Endothelial cell of umbilical vein (primary cell): Measurements from ENCODE around the gene CORO7. TPM values are rescaled to one million over a fixed set of nuclear protein-coding genes. Genes with fewer than 3 reads are reported as not detected.
A peak's percentile ranks its signal among the peaks of the same experiment; 100 is the strongest.

Experiments
- BruUV-seq: library from RNA; stranded (reverse); fragments of 400-500 nt; replicated peaks from 2 replicates; lab custom pipeline; 2021; lab: Mats Ljungman, UMichigan
- CTCF ChIA-PET: fragments of 300-600, 350-600 bp; sonication (Branson Sonifier 250); formaldehyde crosslinking; loops from one replicate; lab custom pipeline; 2021; ENCODE audit warnings: antibody characterized with exemption, inconsistent platforms; lab: Charles Lee
- POLR2A ChIA-PET: fragments of 300-600, 350-600 bp; sonication (Branson Sonifier 250); formaldehyde crosslinking; loops from one replicate; lab custom pipeline; 2021; ENCODE audit warnings: antibody characterized with exemption, inconsistent platforms; lab: Charles Lee
- DNase-seq: peaks from one replicate; pipeline ENCODE4 v3.0.0-alpha.2; 2011; ENCODE audit warnings: low read depth, low spot score
- FAIRE-seq: peaks from 2 replicates; lab custom pipeline; 2011; peaks lifted over from hg19 to GRCh38; lab: Jason Lieb, UNC
- H2AFZ ChIP-seq: 2 replicates; pipeline ENCODE4 v1.6.0; 2012; ENCODE audit warnings: low read depth, low read length, control low read depth, inconsistent platforms
- H3K27ac ChIP-seq: 2 replicates; pipeline ENCODE4 v1.5.1; 2011; ENCODE audit warnings: low read depth, mild to moderate bottlenecking, control low read depth, low read length, moderate library complexity; ENCODE audit not compliant: insufficient read depth
- H3K27me3 ChIP-seq, 2 experiments: 2 replicates each; pipeline versions ENCODE4 v1.6.0 to v1.6.1; 2011; ENCODE audit warnings: low read length in 2 of 2, mixed read lengths in 1 of 2; ENCODE audit not compliant: control insufficient read depth in 2 of 2, insufficient read depth in 2 of 2
- H3K36me3 ChIP-seq, 2 experiments: 2 replicates in 1 of 2; 3 replicates in 1 of 2; pipeline ENCODE4 v1.5.1; 2011; ENCODE audit warnings: low read length in 2 of 2, mild to moderate bottlenecking in 1 of 2, moderate library complexity in 1 of 2; ENCODE audit not compliant: control insufficient read depth in 2 of 2, insufficient read depth in 2 of 2; ENCODE audit errors: extremely low read depth in 1 of 2
- H3K4me1 ChIP-seq: 3 replicates; pipeline ENCODE4 v1.5.1; 2011; ENCODE audit warnings: mild to moderate bottlenecking, low read length; ENCODE audit not compliant: control insufficient read depth, insufficient read depth; ENCODE audit errors: extremely low read depth
- H3K4me2 ChIP-seq: 2 replicates; pipeline ENCODE4 v1.6.1; 2011; ENCODE audit warnings: low read length, control low read depth, mixed read lengths; ENCODE audit not compliant: insufficient read depth
- H3K4me3 ChIP-seq, 3 experiments: fragments of 200-600 bp in 1 of 3; sonication (generic), shearing (Covaris generic) in 1 of 3; replicated peaks in 1 of 3; 2 replicates each; pipeline ENCODE4 v1.5.1; 2011 to 2016; ENCODE audit warnings: control low read depth in 3 of 3, low read length in 3 of 3, mild to moderate bottlenecking in 2 of 3, inconsistent platforms in 1 of 3, low read depth in 1 of 3, moderate library complexity in 1 of 3; ENCODE audit not compliant: insufficient read depth in 1 of 3
- H3K79me2 ChIP-seq: 2 replicates; pipeline ENCODE4 v1.6.0; 2012; ENCODE audit warnings: low read length, inconsistent platforms; ENCODE audit not compliant: control insufficient read depth, insufficient read depth
- H3K9ac ChIP-seq: replicated peaks from 2 replicates; pipeline ENCODE3; 2011; ENCODE audit warnings: low read length, control low read depth; ENCODE audit not compliant: insufficient read depth; ENCODE audit errors: extremely low read depth
- H3K9me1 ChIP-seq: replicated peaks from 3 replicates; pipeline ENCODE4 v1.6.0; 2011; ENCODE audit warnings: mild to moderate bottlenecking, low read length; ENCODE audit not compliant: control insufficient read depth, insufficient read depth; ENCODE audit errors: extremely low read depth
- H3K9me3 ChIP-seq: replicated peaks from 2 replicates; pipeline ENCODE4 v1.5.1; 2012; ENCODE audit warnings: low read length, inconsistent platforms; ENCODE audit not compliant: control insufficient read depth, insufficient read depth
- H4K20me1 ChIP-seq: replicated peaks from 2 replicates; pipeline ENCODE3; 2011; ENCODE audit warnings: mild to moderate bottlenecking, low read length; ENCODE audit not compliant: control insufficient read depth, insufficient read depth; ENCODE audit errors: extremely low read depth
- GATA2 ChIP-seq: IDR thresholded peaks from 2 replicates; pipeline ENCODE4 v1.7.0; 2011; ENCODE audit warnings: low read depth, mild to moderate bottlenecking, moderate library complexity, mixed read lengths, low read length; ENCODE audit not compliant: insufficient read length, insufficient read depth
- JUN ChIP-seq: IDR thresholded peaks from 2 replicates; pipeline ENCODE4 v1.6.1; 2011; ENCODE audit warnings: borderline replicate concordance, low read depth; ENCODE audit not compliant: insufficient read length, insufficient read depth
- POLR2AphosphoS5 ChIP-seq: IDR thresholded peaks from 2 replicates; pipeline ENCODE4 v1.6.1; 2012; ENCODE audit warnings: low read depth, mild to moderate bottlenecking, control low read depth, low read length, moderate library complexity; ENCODE audit not compliant: insufficient read depth
- dilution Hi-C: fragments of 300-500 bp; cut with MboI; formaldehyde crosslinking; loops from one replicate; pipeline ENCODE4 v1.15.0; 2019; ENCODE audit warnings: low sequenced_read_pairs; ENCODE audit not compliant: extremely low pct_ligation_motif_present
- intact Hi-C: fragments of 100-400 bp; cut with micrococcal nuclease; formaldehyde crosslinking; loops from one replicate; pipeline ENCODE4 v1.10.0; 2022
- polyA plus RNA-seq, 4 experiments: library from polyadenylated mRNA; depleted of rRNA in 3 of 4; stranded (reverse) in 3 of 4; unstranded in 1 of 4; fragments of >200 nt; gene quantifications; 2 replicates each; pipeline versions ENCODE4 v1.2.1 to v1.2.3, GENCODE V29; 2011 to 2012; ENCODE audit warnings: missing spikeins in 1 of 4
- total RNA-seq: library from RNA; stranded (reverse); gene quantifications from 2 replicates; pipeline ENCODE4 v1.2.3, GENCODE V29; 2021
- TF ChIP-seq, protein P1 (sequence below), 2 donors: IDR thresholded peaks; 1 replicate in 1 of 2; 2 replicates in 1 of 2; pipeline ENCODE4 v1.5.1; 2011; ENCODE audit warnings: low read length in 2 of 2, mild to moderate bottlenecking in 2 of 2, moderate library complexity in 2 of 2, control low read depth in 1 of 2, inconsistent platforms in 1 of 2, low read depth in 1 of 2; ENCODE audit not compliant: insufficient read depth in 1 of 2; ENCODE audit errors: extremely low read depth in 1 of 2

The CORO7 gene
- total and polyA plus RNA-seq, 2 donors (not counting 3 experiments of a cell fraction or from before 2014, with no cell fraction given), result 42.5 to 72.3 TPM

- Histone ChIP-seq H3K9me1 (no peaks in the 10 kb centered on the region), H3K9me3 (no peaks in the 10 kb centered on the region), H3K4me3 (no peak overlapping the region), H3K27me3 (no peaks in the 10 kb centered on the region), H2AFZ (peak overlapping the region; percentile 84), H3K27ac (no peak overlapping the region), H3K9ac (no peak overlapping the region), H3K4me2 (no peak overlapping the region), H4K20me1 (no peaks in the 10 kb centered on the region), H3K36me3 (no peaks in the 10 kb centered on the region), H3K4me1 (peaks cover 8% of the 10 kb centered on the region), H3K79me2 (no peaks in the 10 kb centered on the region)
- ChIA-PET POLR2A (no interaction called here), CTCF (interaction anchor here (0.9 to 8.6 kb wide), 22 partner anchors 10 to 109 kb away, joined by 3 to 135 read pairs (median 6); partner anchors contain the start of genes CORO7 and TFAP4)
- dilution Hi-C loops (no loop called here), intact Hi-C loops (loop anchor here (1.0 kb wide), 1 partner anchor 18 kb away; no protein-coding TSS in a partner anchor)
- FAIRE-seq (peak; percentile 86), DNase-seq (peak; percentile 86)
- TF ChIP-seq GATA2, result no peak
- TF ChIP-seq JUN, result no peak
- peak; percentile 19 for TF ChIP-seq POLR2AphosphoS5
- TF ChIP-seq, protein P1, sequence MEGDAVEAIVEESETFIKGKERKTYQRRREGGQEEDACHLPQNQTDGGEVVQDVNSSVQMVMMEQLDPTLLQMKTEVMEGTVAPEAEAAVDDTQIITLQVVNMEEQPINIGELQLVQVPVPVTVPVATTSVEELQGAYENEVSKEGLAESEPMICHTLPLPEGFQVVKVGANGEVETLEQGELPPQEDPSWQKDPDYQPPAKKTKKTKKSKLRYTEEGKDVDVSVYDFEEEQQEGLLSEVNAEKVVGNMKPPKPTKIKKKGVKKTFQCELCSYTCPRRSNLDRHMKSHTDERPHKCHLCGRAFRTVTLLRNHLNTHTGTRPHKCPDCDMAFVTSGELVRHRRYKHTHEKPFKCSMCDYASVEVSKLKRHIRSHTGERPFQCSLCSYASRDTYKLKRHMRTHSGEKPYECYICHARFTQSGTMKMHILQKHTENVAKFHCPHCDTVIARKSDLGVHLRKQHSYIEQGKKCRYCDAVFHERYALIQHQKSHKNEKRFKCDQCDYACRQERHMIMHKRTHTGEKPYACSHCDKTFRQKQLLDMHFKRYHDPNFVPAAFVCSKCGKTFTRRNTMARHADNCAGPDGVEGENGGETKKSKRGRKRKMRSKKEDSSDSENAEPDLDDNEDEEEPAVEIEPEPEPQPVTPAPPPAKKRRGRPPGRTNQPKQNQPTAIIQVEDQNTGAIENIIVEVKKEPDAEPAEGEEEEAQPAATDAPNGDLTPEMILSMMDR (IDR thresholded peaks at IDR 0.05; ENCODE audit: extremely low read depth in 1 of 2, insufficient read depth in 1 of 2, low read depth in 1 of 2, low read length in 2 of 2), result peak; percentile 74 to 92
- no TSS peak for BruUV-seq
Observed at GRCh38 chr16:4309833-4310266, 106.5 kb downstream of the CORO7 start.
